HG03066 (cell line): ENCODE data around the gene RILPL2.
"Not testable (repeated sequence)": the region's sequence is repeated elsewhere in the genome, so short reads cannot be mapped to it uniquely, and the experiment has no call there.

ENCODE experiments used
- ATAC-seq: cut with Tn5 transposase; IDR thresholded peaks from one replicate; pipeline ENCODE4 v1.9.1; 2021; ENCODE audit warnings: low read depth; ENCODE audit not compliant: unreplicated experiment

RILPL2 gene

DNA sequence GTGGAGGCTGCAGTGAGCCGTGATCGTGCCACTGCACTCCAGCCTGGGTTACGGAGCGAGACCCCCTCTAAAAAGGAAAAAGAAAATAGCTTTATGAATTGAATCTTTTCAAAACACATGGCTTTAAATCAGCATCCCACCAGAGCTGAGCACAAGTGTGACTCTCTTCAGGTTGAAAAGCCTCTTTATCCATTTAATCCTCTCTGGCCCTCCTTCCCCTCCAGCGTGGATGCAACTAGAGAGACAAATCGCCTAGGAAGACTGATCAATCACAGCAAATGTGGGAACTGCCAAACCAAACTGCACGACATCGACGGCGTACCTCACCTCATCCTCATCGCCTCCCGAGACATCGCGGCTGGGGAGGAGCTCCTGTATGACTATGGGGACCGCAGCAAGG lies 29.2 kb downstream of the RILPL2 start:
- not testable (repeated sequence) for ATAC-seq

- no peak for ATAC-seq
These were observed 31.9 kb downstream of the RILPL2 start for GRCh38 chr12:123404581-123404980.

- no peak for ATAC-seq
These were observed 34.5 kb downstream of the RILPL2 start for GRCh38 chr12:123401753-123402683.

DNA sequence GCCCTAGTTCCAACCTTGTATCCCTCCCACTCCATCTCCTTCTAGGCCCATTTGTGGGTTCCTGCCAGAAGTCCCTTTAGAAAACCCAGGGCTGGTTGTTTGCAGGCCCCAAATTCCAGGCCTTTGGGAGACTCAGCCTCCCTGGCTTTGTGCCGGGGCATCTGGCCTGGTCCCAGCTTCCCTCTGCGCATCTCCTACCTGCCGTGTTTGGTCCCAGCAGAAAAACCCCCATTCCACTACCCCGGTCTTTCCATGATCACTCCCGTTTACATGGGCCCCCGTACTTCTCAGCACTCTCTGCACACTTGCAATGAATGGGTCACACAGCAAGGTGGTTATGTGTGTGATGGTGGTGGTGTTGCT lies 37.2 kb downstream of the RILPL2 start:
- ATAC-seq: no peak

DNA sequence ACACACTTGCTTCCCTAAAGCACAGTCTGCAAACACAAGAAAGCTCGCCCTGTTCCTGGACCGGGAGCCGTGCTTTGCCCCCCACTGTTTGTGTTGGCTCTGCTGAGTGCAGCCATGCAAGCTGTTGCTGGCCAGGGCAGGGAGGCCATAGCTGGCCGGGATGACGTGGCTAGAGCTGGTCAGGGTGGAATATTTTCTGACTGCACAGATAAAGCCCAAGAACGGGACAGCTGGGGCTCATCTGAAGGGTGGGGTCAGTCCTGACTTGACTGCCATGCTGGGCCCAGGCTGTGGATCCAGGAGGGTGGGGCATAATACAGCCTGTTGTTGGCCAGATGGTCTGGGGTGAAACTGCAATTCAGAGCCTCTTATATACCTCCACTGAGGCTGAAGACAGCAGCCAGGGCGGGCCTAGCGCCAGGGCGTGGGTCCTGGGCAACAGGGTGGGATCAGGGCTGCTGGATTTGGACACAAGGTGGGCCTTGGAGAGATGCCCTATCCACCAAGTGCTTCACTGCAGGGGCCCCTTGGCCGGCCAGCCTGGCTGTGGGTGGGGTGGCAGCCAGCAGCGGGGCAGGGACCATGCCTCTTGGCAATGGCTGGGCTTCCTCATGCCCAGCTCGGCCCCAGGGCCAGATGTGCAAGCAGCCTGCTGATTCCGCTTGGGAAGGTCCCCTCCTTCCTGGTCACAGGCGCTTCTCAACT lies 37.8 kb downstream of the RILPL2 start:
- no peak for ATAC-seq

GRCh38 chr12:123398177-123398549 lies 38.3 kb downstream of the RILPL2 start:
- no peak for ATAC-seq

DNA sequence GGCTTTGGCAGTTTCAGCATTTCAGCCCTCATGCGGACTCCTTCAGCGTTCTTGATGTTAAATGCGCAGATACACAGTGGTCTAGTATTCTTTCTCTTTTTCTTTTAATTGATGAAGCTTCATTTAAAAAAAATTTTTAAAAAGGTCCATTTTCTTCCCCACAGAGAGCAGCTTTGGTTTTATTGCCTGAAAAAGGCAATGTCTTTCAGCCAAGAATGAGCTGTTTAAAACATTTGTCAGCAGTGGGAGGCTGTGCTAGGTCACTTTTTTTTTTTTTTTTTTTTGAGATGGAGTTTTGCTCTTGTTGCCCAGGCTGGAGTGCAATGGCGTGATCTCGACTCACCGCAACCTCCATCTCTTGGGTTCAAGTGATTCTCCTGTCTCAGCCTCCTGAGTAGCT lies 39.1 kb downstream of the RILPL2 start:
- no peak for ATAC-seq

- ATAC-seq: no peak
These were observed 39.5 kb downstream of the RILPL2 start for GRCh38 chr12:123396954-123397353.

DNA sequence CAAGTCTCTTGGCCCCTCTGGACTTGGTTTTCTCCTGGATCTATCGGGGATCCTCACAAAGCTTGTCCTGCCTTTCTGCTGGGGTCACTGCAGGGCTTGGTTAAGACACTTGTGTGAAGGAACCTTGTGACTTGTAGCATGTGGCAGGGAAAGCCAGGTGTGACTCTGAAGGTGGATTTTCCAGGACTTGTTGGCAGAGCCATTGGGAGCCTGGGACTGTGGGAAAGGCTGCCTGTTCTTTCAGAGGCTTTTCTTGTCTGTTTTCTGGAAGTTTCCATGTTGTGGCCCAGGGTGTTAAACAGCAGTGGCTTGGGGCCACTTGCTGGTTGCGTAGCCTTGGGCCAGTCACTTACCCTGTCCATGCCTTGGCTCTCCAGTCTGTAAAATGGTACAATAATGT lies 39.9 kb downstream of the RILPL2 start:
- no peak for ATAC-seq

DNA sequence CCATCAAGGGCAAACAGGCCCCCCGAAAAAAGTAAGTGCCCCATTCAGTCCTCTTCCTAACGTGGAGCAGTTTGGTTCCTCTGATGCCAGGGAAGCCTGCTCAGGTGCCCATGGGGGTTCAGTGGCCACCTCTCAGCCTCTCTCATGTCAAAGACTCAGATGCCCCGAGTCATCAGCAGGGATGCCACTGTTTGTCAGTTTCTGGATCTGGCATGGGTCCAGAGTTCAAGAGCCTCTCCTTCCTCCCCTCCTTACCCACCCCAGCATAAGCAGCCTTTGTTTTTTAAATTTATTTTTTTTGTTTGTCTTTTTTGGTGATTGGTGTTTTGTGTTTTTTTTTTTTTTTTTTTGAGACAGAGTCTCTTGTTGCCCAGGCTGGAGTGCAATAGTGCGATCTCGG lies 41.2 kb downstream of the RILPL2 start:
- ATAC-seq: no peak

- ATAC-seq: no peak
These were observed 42.7 kb downstream of the RILPL2 start for GRCh38 chr12:123393747-123394146.

GRCh38 chr12:123391546-123392343 lies 44.7 kb downstream of the RILPL2 start:
- ATAC-seq: no peak

GRCh38 chr12:123390498-123391426 lies 45.7 kb downstream of the RILPL2 start:
- ATAC-seq: no peak

GRCh38 chr12:123389560-123390351 lies 46.7 kb downstream of the RILPL2 start:
- no peak for ATAC-seq

- ATAC-seq: peak; percentile 12
These were observed 47.4 kb downstream of the RILPL2 start for GRCh38 chr12:123388951-123389559.

- ATAC-seq: peak; percentile 35
These were observed 48.1 kb downstream of the RILPL2 start for GRCh38 chr12:123388177-123388950.

- ATAC-seq: no peak
These were observed 48.8 kb downstream of the RILPL2 start for GRCh38 chr12:123387508-123388176.

DNA sequence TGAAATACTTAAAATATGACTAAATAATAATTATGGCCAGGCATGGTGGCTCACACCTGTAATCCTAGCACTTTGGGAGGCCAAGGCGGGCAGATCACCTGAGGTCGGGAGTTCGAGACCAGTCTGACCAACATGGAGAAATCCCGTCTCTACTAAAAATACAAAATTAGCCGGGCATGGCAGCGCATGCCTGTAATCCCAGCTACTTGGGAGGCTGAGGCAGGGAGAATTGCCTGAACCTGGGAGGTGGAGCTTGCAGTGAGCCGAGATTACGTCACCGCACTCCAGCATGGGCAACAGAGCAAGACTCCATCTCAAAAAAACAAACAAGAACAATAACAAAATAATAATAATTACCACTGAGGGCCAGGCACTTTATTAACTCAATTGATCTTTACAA lies 50.9 kb downstream of the RILPL2 start:
- not testable (repeated sequence) for ATAC-seq
